ENCODE measurements around the gene DPYSL5.

GRCh38 chr2:26811791-26812694 is 35.9 kb upstream of the DPYSL5 start:
- TF ChIP-seq CTCF (conservative IDR thresholded peaks at IDR 0.05 in 1 of 2, IDR thresholded peaks at IDR 0.05 in 1 of 2; ENCODE audit: low read depth in 1 of 2, low read length in 2 of 2) (no peak), EZH2 (IDR thresholded peaks at IDR 0.05; ENCODE audit: low read length, missing control alignments) (no peak)
